Testis (tissue), 2 donors: ENCODE measurements around the gene GRN.

Experiments used
- CTCF ChIP-seq, 3 experiments: fragments of 450-650 bp in 2 of 3; fragments of 200-600 bp in 1 of 3; sonication (generic) in 1 of 3; IDR thresholded peaks; one replicate each; pipeline ENCODE4 v1.5.1; 2016 to 2019; ENCODE audit warnings: antibody characterized with exemption in 3 of 3, mild to moderate bottlenecking in 2 of 3, moderate library complexity in 1 of 3
- POLR2A ChIP-seq: fragments of 450-650 bp; IDR thresholded peaks from one replicate; pipeline ENCODE4 v1.6.1; 2017; ENCODE audit warnings: antibody characterized with exemption, mild to moderate bottlenecking, moderate library complexity

- no peak for TF ChIP-seq POLR2A
- TF ChIP-seq CTCF (IDR thresholded peaks at IDR 0.05) = no peak
Observed at GRCh38 chr17:44396946-44397345, 51.8 kb downstream of the GRN start.
